ENCODE results near the gene CCDC92B.

Gene CCDC92B

DNA sequence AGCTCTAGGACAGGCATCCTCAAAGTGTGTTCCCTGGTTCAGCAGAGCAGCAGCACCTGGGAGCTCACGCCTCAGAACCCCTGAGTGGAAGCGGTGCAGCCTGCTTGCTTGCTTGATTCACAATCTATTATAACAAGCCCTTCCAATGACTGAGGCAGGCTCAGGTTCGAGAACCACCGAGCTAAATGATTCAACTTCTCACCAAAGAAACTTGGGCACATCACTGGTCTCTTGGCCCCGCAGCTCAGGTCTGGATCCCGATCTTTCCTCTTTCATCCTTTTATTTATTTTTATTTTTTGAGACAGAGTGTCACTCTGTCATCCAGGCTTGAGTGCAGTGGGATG is 62.4 kb downstream of the CCDC92B start (continued):
- TF ChIP-seq TSHZ2 (CRISPR knock-in tag; IDR thresholded peaks at IDR 0.05): no peak

DNA sequence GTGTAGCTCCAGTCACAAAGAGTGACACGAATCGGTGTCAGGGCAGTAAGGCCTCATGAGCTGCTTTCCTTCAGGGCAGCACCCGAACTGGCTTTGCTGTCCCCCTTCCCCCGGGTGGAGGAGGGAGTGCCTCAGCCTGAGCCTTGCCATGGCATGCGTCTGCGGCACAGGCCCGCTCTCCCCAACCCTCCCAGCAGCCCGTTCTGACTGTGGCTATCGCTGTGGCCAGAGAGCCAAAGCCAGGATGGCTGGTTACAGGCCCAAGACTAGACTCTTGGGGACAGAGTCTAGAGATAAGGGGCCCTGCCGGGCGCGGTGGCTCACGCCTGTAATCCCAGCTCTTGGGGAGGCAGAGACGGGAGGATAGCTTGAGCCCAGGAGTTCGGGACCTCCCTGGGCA is 63.8 kb downstream of the CCDC92B start:
- TF ChIP-seq ZFP30 (CRISPR knock-in tag; IDR thresholded peaks at IDR 0.05) (no peak), RARB (CRISPR knock-in tag; IDR thresholded peaks at IDR 0.05) (no peak), SNAI2 (CRISPR knock-in tag; IDR thresholded peaks at IDR 0.05) (no peak), POU6F1 (CRISPR knock-in tag; IDR thresholded peaks at IDR 0.05; ENCODE audit: borderline replicate concordance, low read depth) (no peak), CSRNP3 (CRISPR knock-in tag; IDR thresholded peaks at IDR 0.05) (no peak), BACH2 (CRISPR knock-in tag; IDR thresholded peaks at IDR 0.05; ENCODE audit: borderline replicate concordance) (no peak), ZNF8 (CRISPR knock-in tag; IDR thresholded peaks at IDR 0.05) (no peak), OSR1 (CRISPR knock-in tag; IDR thresholded peaks at IDR 0.05) (no peak), ARNTL (CRISPR knock-in tag; IDR thresholded peaks at IDR 0.05; ENCODE audit: borderline replicate concordance, low read depth) (no peak), PPARA (CRISPR knock-in tag; IDR thresholded peaks at IDR 0.05; ENCODE audit: borderline replicate concordance) (no peak), CSDC2 (CRISPR knock-in tag; IDR thresholded peaks at IDR 0.05) (no peak), TOX (CRISPR knock-in tag; IDR thresholded peaks at IDR 0.05; ENCODE audit: borderline replicate concordance) (no peak), TCF4 (CRISPR knock-in tag; IDR thresholded peaks at IDR 0.05; ENCODE audit: borderline replicate concordance) (no peak), GLIS3 (CRISPR knock-in tag; IDR thresholded peaks at IDR 0.05) (no peak), ZFP3 (CRISPR knock-in tag; IDR thresholded peaks at IDR 0.05) (no peak), ISL1 (CRISPR knock-in tag; IDR thresholded peaks at IDR 0.05) (no peak), ESRRG (CRISPR knock-in tag; IDR thresholded peaks at IDR 0.05) (no peak), TSHZ2 (CRISPR knock-in tag; IDR thresholded peaks at IDR 0.05) (no peak)
- TF ChIP-seq, protein P1, sequence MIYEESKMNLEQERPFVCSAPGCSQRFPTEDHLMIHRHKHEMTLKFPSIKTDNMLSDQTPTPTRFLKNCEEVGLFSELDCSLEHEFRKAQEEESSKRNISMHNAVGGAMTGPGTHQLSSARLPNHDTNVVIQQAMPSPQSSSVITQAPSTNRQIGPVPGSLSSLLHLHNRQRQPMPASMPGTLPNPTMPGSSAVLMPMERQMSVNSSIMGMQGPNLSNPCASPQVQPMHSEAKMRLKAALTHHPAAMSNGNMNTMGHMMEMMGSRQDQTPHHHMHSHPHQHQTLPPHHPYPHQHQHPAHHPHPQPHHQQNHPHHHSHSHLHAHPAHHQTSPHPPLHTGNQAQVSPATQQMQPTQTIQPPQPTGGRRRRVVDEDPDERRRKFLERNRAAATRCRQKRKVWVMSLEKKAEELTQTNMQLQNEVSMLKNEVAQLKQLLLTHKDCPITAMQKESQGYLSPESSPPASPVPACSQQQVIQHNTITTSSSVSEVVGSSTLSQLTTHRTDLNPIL (CRISPR knock-in tag; IDR thresholded peaks at IDR 0.05; ENCODE audit: low read depth): no peak
- no peak for ATAC-seq

GRCh38 chr17:2684549-2684948 is 64.9 kb downstream of the CCDC92B start:
- TF ChIP-seq GLIS3 (CRISPR knock-in tag; IDR thresholded peaks at IDR 0.05) (no peak), CSRNP3 (CRISPR knock-in tag; IDR thresholded peaks at IDR 0.05) (no peak), ZNF565 (CRISPR knock-in tag; conservative IDR thresholded peaks at IDR 0.05; ENCODE audit: low read depth) (no peak), TOX (CRISPR knock-in tag; IDR thresholded peaks at IDR 0.05; ENCODE audit: borderline replicate concordance) (no peak), BACH2 (CRISPR knock-in tag; IDR thresholded peaks at IDR 0.05; ENCODE audit: borderline replicate concordance) (no peak), CSDC2 (CRISPR knock-in tag; IDR thresholded peaks at IDR 0.05) (no peak), ZNF8 (CRISPR knock-in tag; IDR thresholded peaks at IDR 0.05) (no peak), ZC3H10 (CRISPR knock-in tag; IDR thresholded peaks at IDR 0.05) (no peak), ARNTL (CRISPR knock-in tag; IDR thresholded peaks at IDR 0.05; ENCODE audit: borderline replicate concordance, low read depth) (no peak), TCF4 (CRISPR knock-in tag; IDR thresholded peaks at IDR 0.05; ENCODE audit: borderline replicate concordance) (no peak), ESRRG (CRISPR knock-in tag; IDR thresholded peaks at IDR 0.05) (no peak), ZFP30 (CRISPR knock-in tag; IDR thresholded peaks at IDR 0.05) (no peak), TSHZ2 (CRISPR knock-in tag; IDR thresholded peaks at IDR 0.05) (no peak), OSR1 (CRISPR knock-in tag; IDR thresholded peaks at IDR 0.05) (no peak)
- ATAC-seq: no peak

All from SK-N-SH treated with all-trans-retinoic acid at 6 μM for 48 hours (cell line).